Rectal smooth muscle tissue (tissue), 1 donor: Measurements from ENCODE around the gene PCNX4.

Source experiments
- H3K27ac ChIP-seq: one replicate; pipeline ENCODE4 v1.7.0; 2013; ENCODE audit warnings: low read depth, low read length, inconsistent platforms
- H3K27me3 ChIP-seq: one replicate; pipeline ENCODE4 v1.7.0; 2013; ENCODE audit warnings: low read length; ENCODE audit not compliant: control insufficient read depth, insufficient read depth
- H3K36me3 ChIP-seq: one replicate; pipeline ENCODE4 v1.7.0; 2013; ENCODE audit warnings: low read length; ENCODE audit not compliant: control insufficient read depth, insufficient read depth
- H3K4me1 ChIP-seq: one replicate; pipeline ENCODE4 v1.7.0; 2013; ENCODE audit warnings: low read length; ENCODE audit not compliant: control insufficient read depth, insufficient read depth
- H3K4me3 ChIP-seq: one replicate; pipeline ENCODE4 v1.7.0; 2013; ENCODE audit warnings: low read length
- H3K9ac ChIP-seq: one replicate; pipeline ENCODE4 v1.7.0; 2013; ENCODE audit warnings: low read length

PCNX4 gene

DNA sequence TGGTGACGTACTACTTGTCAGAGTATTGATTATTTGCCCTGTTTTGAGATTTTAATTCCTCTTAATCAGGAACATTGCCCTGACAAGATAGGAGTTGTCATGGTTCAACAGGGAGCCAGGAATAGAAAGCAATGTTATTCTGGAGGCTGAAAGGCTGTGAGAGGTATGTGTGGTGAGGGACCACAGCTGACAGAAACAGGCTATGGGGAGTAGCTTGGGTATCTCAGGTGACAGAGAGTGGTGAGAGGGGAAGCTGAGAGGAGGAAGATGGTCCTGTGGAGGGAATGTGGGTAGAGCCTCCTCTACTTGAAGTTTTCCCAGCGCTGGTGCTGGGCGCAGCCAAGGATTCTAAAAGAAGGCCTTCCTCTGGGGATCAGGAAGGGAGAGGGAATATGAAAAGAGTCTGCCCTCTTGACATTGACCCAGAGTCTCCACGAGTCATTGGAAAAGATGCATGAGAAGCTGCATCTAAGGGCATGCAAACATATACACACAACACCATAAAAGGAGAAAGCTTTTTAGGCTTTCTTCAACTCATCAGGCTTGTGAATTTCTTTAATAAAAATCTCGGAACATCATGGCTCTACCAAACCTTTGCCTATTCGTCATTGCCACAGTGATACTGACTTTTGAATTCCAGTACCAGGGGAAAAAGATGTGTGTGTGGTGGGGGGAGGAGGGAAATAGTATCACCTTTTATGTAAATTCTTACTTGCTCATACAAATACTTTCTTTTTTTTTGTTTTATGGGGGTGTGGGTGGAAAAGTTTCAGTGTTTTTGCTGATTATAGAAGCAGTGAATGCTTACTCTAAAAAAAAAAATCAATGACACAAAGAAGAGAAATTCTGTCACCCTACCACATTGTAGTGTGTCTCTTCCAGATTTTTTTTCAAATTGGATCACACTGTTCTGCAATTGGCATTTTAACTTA, 113.4 kb downstream of the PCNX4 start:
- no peak overlapping the region for H3K4me3 ChIP-seq
- H3K9ac ChIP-seq: no peak overlapping the region
- no peaks in the 10 kb centered on the region for H3K36me3 ChIP-seq
- H3K27me3 ChIP-seq: no peaks in the 10 kb centered on the region
- no peak overlapping the region for H3K27ac ChIP-seq
- no peaks in the 10 kb centered on the region for H3K4me1 ChIP-seq

DNA sequence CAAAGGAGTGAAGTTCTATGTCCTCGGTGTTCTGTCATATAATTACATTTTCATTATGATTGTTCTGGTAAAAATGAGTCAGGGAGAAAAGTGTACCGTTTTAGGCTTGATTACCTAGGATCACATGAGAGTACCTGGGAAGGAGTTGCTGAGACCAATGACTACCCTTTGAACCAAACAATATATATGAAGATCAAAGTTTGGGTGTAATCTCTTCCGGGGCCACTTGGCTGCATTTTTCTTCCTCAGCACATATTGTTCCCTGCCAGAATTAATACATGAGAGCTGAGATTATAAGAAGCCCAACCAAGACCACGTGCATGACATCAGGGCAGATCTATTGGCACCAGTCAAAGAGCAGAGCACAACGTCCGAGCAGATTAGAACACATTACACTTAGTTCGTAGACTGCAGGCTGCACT, 114.5 kb downstream of the PCNX4 start:
- no peaks in the 10 kb centered on the region for H3K27me3 ChIP-seq
- no peak overlapping the region for H3K4me3 ChIP-seq
- H3K27ac ChIP-seq: no peak overlapping the region
- no peaks in the 10 kb centered on the region for H3K36me3 ChIP-seq
- H3K9ac ChIP-seq: no peak overlapping the region
- no peaks in the 10 kb centered on the region for H3K4me1 ChIP-seq

DNA sequence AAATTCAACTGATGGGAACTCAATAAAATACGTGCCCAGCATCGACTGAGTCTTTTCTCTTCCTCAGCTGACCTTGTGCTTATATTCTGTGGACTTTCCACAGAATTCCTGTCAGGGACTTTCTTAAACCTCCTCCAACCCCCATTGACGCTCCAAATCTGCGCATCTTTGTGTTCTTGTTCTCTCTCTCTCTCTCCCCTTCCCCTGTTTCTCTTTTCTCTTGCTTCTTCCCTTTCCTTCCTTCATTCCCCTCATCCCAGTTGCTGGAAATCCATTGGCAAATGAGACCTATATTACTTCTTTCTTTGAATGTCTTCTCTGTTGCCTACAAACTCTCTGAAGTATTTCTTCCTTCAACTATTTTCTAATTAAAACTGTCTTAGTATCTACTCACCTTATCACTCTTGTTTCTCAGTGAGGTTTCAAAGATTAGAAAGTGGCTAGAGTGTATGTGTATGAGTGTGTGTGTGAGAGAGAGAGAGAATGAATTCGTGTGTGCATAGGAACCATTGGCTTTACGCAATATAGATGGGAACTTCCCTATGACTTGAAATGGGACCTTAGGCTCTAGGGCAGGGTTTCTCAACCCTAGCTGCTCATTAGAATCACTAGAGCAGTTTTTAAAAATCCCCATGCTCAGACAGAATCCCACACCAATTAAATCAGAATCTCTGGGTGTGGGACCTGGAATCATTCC, 115.3 kb downstream of the PCNX4 start:
- H3K4me3 ChIP-seq: no peak overlapping the region
- H3K4me1 ChIP-seq: no peaks in the 10 kb centered on the region
- no peaks in the 10 kb centered on the region for H3K36me3 ChIP-seq
- no peak overlapping the region for H3K27ac ChIP-seq
- no peak overlapping the region for H3K9ac ChIP-seq
- no peaks in the 10 kb centered on the region for H3K27me3 ChIP-seq

DNA sequence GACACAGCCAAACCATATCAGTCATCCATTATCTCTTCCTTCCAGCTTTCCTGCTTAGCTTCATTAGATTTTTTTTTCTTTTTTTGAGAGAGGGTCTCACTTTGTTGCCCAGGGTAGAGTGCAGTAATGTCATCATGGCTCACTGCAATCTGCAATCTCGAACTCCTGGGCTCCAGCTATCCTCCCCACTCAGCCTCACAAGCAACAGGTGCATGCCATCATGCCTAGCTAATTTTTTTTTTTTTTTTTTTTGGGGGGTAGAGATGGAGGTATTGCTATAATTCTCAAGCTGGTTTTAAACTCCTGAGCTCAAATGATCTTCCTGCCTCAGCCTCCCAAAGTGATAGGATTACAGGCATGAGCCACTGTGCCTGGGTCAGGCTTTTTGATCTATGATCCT, 119.0 kb downstream of the PCNX4 start:
- Histone ChIP-seq H3K4me1 (peaks cover 10% of the 10 kb centered on the region), H3K36me3 (no peaks in the 10 kb centered on the region), H3K27ac (no peak overlapping the region), H3K27me3 (no peaks in the 10 kb centered on the region), H3K4me3 (no peak overlapping the region), H3K9ac (no peak overlapping the region)

DNA sequence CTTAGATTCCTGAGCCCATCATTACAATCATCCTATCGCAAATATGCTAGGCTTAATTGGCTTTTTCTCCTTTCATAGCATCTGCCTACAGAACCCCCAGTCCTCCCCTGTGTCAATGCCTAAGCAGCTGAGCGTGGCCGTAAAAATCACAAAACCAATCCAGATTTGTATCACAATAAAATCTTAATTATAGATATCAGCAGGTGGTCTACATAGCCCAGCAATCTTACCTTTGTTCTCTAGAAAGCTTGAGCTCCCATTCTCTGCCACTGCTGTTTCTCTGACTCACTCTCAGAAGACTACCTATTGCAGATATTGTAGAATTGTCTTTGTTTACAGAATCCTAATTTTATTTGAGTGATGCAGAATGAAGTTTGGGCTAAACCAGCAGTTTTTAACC, 119.4 kb downstream of the PCNX4 start:
- Histone ChIP-seq H3K27me3 (no peaks in the 10 kb centered on the region), H3K4me1 (peaks cover 11% of the 10 kb centered on the region), H3K4me3 (no peak overlapping the region), H3K9ac (no peak overlapping the region), H3K27ac (no peak overlapping the region), H3K36me3 (no peaks in the 10 kb centered on the region)

DNA sequence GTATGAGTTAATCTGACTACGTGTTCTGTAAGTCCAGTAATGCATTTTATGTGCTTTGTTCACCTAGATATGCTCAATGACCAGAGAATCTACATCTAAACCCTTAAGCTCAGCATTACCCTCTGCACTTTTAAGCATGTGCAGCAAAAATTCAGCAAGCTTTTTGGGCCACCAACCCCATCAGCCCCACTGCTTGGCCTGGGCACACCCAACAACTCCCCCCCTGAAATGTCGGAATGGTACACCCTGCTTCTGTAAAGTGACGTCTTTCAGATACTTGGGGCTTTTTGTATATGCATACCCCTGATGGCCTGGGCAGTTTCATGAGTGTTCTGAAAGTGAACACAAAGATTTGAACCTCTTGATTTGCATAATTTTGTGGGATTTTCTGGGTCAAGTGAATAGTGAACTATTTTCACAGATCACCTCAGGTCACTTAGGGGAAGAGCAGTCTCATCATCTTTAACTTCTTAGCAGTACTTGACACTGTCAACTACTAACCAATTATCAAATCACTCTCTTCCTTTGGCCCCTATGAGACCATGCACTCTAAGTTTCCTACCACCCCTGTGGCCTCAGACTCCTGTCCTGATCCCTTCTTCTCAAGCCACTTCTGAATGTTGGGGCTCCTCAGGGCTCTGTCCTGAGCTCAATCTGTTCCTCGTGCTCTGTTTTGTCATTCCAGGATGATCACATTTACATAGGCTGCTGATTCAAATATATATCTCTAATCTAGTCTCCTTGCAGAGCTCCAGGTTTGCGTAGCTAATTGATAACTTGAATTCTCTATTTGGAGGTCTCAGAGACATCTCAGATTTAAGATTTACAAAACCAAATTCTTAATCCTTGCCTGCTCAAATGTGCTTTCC, 121.0 kb downstream of the PCNX4 start:
- no peak overlapping the region for H3K9ac ChIP-seq
- peaks cover 21% of the 10 kb centered on the region for H3K4me1 ChIP-seq
- no peaks in the 10 kb centered on the region for H3K27me3 ChIP-seq
- H3K27ac ChIP-seq: no peak overlapping the region
- H3K4me3 ChIP-seq: no peak overlapping the region
- H3K36me3 ChIP-seq: no peaks in the 10 kb centered on the region

DNA sequence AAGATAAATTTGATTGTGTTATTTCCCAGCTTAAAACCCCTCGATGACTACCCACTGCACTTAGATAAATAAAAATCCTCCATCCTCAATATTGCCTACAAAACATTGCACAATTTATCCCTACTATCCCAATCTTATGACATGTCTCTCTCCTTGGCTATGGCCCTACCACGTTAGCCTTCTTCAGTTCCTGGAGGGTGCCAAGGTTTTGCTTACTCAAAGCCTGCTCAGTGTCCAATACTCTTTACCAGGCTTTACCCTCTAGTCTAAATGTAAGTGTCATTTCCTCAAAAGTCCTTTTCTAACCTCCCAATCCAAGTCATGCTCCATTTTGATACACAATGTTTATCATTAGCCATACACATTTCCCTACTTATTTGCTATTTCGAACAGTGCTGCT, 122.3 kb downstream of the PCNX4 start:
- Histone ChIP-seq H3K4me3 (no peak overlapping the region), H3K27ac (peak overlapping the region; percentile 38), H3K4me1 (peaks cover 27% of the 10 kb centered on the region), H3K27me3 (no peaks in the 10 kb centered on the region), H3K9ac (no peak overlapping the region), H3K36me3 (no peaks in the 10 kb centered on the region)

DNA sequence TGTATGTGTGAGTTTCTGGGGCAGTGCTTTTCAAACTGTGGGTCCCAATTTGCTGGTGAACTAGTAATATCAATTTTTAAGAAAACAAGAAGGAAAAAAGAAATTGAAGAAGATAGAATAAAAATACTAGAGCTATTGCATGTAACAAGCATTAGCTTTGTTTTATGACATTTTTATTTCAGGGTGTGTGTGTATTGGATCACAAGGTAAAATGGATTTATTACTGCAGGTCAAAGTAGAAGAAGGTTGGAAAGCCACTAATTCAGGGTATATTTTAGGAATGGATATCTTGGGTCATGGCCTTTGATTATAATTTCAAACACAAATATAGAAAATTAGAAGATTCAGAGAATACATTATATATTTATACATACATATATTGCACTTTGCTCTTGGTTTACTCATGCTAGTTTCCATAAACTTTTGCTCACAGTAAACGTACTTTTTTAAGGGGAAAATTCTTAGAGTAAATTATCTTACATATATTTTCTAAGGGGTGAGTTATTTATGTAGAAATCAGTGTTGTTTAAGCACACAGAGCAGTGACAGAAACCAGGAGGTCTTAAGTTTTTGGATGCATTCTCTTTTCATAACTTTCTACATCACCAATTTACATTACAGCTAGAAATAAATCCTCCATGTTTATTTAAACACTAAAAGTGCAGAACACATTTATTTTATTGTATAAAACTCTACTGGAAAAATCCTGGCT, 122.8 kb downstream of the PCNX4 start:
- Histone ChIP-seq H3K27me3 (no peaks in the 10 kb centered on the region), H3K27ac (peak overlapping the region; percentile 81), H3K4me1 (peaks cover 27% of the 10 kb centered on the region), H3K4me3 (no peak overlapping the region), H3K36me3 (no peaks in the 10 kb centered on the region), H3K9ac (no peak overlapping the region)

DNA sequence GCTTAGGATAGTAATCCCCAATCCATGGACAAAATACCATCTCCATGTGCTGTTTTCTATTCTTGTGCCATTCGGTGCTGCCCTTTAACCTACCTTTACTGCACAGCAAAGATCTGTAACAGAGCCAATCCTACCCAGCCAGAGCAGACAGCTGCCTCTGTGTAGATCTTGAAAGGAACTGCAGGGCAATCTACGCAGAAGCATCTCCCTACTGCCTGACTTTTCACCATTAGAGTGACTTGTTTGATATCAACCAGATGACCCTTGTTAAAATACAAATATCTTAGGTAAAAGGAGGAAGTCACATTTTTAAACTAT, 123.4 kb downstream of the PCNX4 start:
- Histone ChIP-seq H3K36me3 (no peaks in the 10 kb centered on the region), H3K9ac (no peak overlapping the region), H3K27ac (peak overlapping the region; percentile 81), H3K27me3 (no peaks in the 10 kb centered on the region), H3K4me3 (no peak overlapping the region), H3K4me1 (peaks cover 27% of the 10 kb centered on the region)

DNA sequence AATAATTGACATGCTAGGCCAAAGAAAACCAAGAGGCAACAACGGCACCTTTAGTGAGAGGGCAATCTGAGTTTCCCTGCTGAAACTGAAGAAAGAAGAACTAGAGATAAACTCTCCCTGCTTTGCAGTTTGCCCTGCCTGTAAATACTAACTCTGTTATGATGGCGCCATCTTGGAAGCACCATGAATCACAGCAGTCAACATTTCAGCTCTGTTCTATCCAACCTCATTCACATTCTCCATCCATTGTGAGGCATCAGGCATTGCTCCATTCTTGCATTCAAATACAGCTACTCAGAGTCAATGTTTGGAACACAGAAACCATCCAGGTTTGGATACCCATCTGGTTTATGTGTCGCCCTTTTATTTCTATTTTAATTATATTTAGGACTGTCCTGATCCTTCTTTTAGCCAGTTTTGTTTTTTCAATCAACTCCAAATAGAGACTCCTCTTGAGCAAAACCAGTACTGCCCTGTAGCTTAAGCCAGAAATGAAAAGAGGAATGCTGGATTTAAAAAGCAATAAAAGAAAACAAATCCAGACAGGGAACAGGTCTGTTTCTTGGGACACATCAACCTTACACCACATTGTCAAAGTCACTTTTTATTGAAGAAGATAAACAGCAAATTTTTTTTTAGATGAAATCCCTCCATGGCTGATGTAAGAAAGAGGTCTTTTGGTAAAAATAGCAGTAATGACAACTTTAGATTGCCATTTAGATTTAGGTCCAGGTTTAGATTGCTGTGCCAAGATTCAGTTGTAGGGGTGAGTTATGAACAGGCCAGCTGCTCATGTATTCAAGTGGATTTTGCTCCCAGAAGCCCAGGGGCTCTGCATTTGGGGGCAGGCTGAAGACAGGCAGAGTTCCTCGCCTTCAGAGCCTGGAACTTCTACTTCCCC, 124.0 kb downstream of the PCNX4 start:
- Histone ChIP-seq H3K4me3 (no peak overlapping the region), H3K27ac (peak overlapping the region; percentile 81), H3K9ac (no peak overlapping the region), H3K4me1 (peaks cover 27% of the 10 kb centered on the region), H3K27me3 (no peaks in the 10 kb centered on the region), H3K36me3 (no peaks in the 10 kb centered on the region)

DNA sequence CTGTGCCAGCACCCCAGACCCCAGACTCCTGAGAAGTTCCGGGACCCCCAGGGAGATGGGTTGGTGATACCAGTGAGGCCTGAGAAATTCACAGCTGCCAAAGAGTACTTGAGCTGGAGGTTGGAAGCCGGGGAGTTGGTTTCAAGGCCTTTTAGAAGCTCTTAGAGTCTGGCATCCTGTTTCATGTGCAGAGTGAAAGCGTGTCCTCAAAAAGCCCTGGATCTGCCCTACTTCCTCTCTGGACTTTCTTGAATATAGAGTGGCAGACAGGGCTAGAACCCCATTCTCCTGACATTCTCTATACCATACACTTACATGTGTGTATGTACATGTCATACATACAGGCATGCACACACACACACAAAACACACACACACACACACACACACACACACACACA, 126.0 kb downstream of the PCNX4 start:
- H3K4me3 ChIP-seq: no peak overlapping the region
- peak overlapping the region; percentile 44 for H3K27ac ChIP-seq
- peaks cover 30% of the 10 kb centered on the region for H3K4me1 ChIP-seq
- H3K27me3 ChIP-seq: no peaks in the 10 kb centered on the region
- no peak overlapping the region for H3K9ac ChIP-seq
- no peaks in the 10 kb centered on the region for H3K36me3 ChIP-seq
